Measurements from ENCODE around the gene METTL15. TPM values are rescaled to one million over a fixed set of nuclear protein-coding genes. Genes with fewer than 3 reads are reported as not detected.

METTL15 gene
- total and polyA plus RNA-seq, 2 of the 8 experiments (the other 6 are each of a cell fraction or from before 2014, with no cell fraction given) = 5.4 to 10.5 TPM

DNA sequence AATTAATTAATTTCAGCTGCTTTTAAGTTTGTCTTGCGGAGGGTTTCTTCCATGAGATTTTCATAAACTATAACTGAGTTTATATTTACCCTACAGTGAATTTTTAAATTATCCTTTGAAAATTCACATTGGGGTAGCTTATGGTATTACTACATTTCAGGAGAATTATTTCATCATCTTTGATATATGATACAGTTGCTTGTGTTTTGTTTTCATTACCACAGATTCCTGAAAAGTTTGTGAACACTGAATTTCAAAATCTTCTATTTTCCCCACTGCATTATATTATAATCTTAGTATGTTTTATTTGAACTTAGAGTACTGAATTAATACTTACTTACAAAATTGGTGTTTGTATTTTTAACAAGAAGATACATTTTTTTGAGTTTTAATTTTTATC is 24.4 kb downstream of the METTL15 start:
- Histone ChIP-seq H2BK12ac (ENCODE audit: low read depth, low read length) (no peak overlapping the region), H3K14ac (ENCODE audit: insufficient read length) (no peak overlapping the region), H2AK5ac (ENCODE audit: low read depth, low read length) (no peak overlapping the region), H4K91ac (replicated peaks; ENCODE audit: insufficient read length, low read length) (no peak overlapping the region), H3K4ac (replicated peaks; ENCODE audit: insufficient read length, low read depth, low read length) (no peak overlapping the region), H3K4me1 (replicated peaks in 1 of 4; ENCODE audit: control insufficient read depth in 3 of 4, insufficient read depth in 4 of 4, low read length in 3 of 4) (peaks cover 0 to 2% (median 0%) of the 10 kb centered on the region in 4 experiments; a peak in 2 of 7 replicates), H3K23ac (ENCODE audit: insufficient read length) (no peak overlapping the region), H3K9ac (replicated peaks in 1 of 4; ENCODE audit: extremely low read depth in 1 of 4, low read depth in 3 of 4, low read length in 3 of 4) (no peak overlapping the region), H3K56ac (replicated peaks; ENCODE audit: insufficient read length, low read depth, low read length) (no peak overlapping the region), H3K4me2 (ENCODE audit: insufficient read depth in 1 of 2, low read depth in 2 of 2, low read length in 2 of 2) (no peak overlapping the region), H2BK5ac (ENCODE audit: low read depth, low read length) (no peak overlapping the region), H3K23me2 (ENCODE audit: low read depth, low read length) (no peaks in the 10 kb centered on the region), H4K20me1 (replicated peaks in 1 of 2; ENCODE audit: control insufficient read depth in 1 of 2, insufficient read depth in 2 of 2, low read length in 2 of 2) (no peaks in the 10 kb centered on the region), H2AFZ (ENCODE audit: low read length) (no peak overlapping the region), H3K18ac (ENCODE audit: extremely low read depth, low read length) (no peak overlapping the region), H4K8ac (ENCODE audit: extremely low read depth, insufficient read depth, low read length) (no peak overlapping the region), H3K9me3 (ENCODE audit: insufficient read depth in 2 of 2, low read depth in 1 of 2, low read length in 1 of 2) (peaks cover 26 to 28% of the 10 kb centered on the region in 2 experiments; a peak in 3 of 4 replicates), H3K27ac (ENCODE audit: low read depth, low read length) (no peak overlapping the region), H3K4me3 (ENCODE audit: extremely low read depth in 1 of 4, insufficient read depth in 2 of 4, low read depth in 3 of 4, low read length in 4 of 4) (no peak overlapping the region), H3K27me3 (replicated peaks in 1 of 4; ENCODE audit: control insufficient read depth in 3 of 4, extremely low read depth in 1 of 4, insufficient read depth in 3 of 4, low read length in 3 of 4) (no peaks in the 10 kb centered on the region), H3K79me2 (ENCODE audit: control insufficient read depth in 1 of 2, insufficient read depth in 2 of 2, low read length in 2 of 2) (no peaks in the 10 kb centered on the region), H2BK15ac (ENCODE audit: low read length) (no peak overlapping the region), H2BK120ac (replicated peaks; ENCODE audit: low read depth, low read length) (no peak overlapping the region), H4K5ac (ENCODE audit: insufficient read length, low read depth, low read length) (no peak overlapping the region), H3K79me1 (ENCODE audit: low read depth, low read length) (no peaks in the 10 kb centered on the region), H2BK20ac (ENCODE audit: low read length) (no peak overlapping the region), H3K36me3 (ENCODE audit: control insufficient read depth in 2 of 4, insufficient read depth in 4 of 4, low read length in 3 of 4) (peaks cover 0 to 23% (median 11%) of the 10 kb centered on the region in 4 experiments; a peak in 3 of 8 replicates)
- POLR2A ChIA-PET (ENCODE audit: partially characterized antibody) = interaction anchor here (1.4 kb wide), 1 partner anchor 25 kb away, joined by 3 read pairs; the partner anchor contains the start of gene KIF18A
- CTCF ChIA-PET (ENCODE audit: partially characterized antibody) = interaction anchor here (1.0 kb wide), 1 partner anchor 437 kb away, joined by 3 read pairs; no protein-coding TSS in a partner anchor
- WGBS, 2 experiments (ENCODE audit: extremely low coverage in 1 of 2, insufficient coverage in 1 of 2, insufficient read length in 1 of 2, insufficient replicate concordance in 2 of 2, low coverage in 1 of 2, low lambda C conversion rate in 2 of 2, missing lambda C conversion rate in 1 of 2) = 93% methylated on average over 1 of the region's 1 CpG; no CpG with 5 or more reads in 1 of the 2 experiments
- DNase-seq (ENCODE audit: low read depth in 1 of 2, low spot score in 2 of 2) (no peak), FAIRE-seq (no peak)
- TF ChIP-seq CBX5 (IDR thresholded peaks at IDR 0.05; ENCODE audit: low read depth, low read length) (no peak), CHD1 (IDR thresholded peaks at IDR 0.05; ENCODE audit: low read depth, low read length) (no peak), SP2 (IDR thresholded peaks at IDR 0.05; ENCODE audit: low read length) (no peak)
